SK-N-SH (cell line): ENCODE measurements around the gene SPSB3. TPM values are rescaled to one million over a fixed set of nuclear protein-coding genes. Genes with fewer than 3 reads are reported as not detected.

Source experiments
- CTCF ChIA-PET: fragments of 300-600, 350-600 bp; formaldehyde crosslinking; extraction: SDS; loops from one replicate; lab custom pipeline; 2021; lab: Yijun Ruan, JAX
- POLR2A ChIA-PET: fragments of 350-600 bp; sonication (Branson Sonifier 250); formaldehyde crosslinking; extraction: SDS; loops from one replicate; lab custom pipeline; 2020; ENCODE audit warnings: antibody characterized with exemption, inconsistent platforms; lab: Yijun Ruan, JAX
- DNase-seq: peaks from one replicate; pipeline ENCODE4 v3.0.0; 2012
- H2AFZ ChIP-seq: fragments of 200-600 bp; sonication (generic); 2 replicates; pipeline ENCODE4 v1.8.1; 2016; ENCODE audit warnings: antibody characterized with exemption, mild to moderate bottlenecking, low read depth
- H3F3A ChIP-seq: fragments of 200-600 bp; sonication (generic); replicated peaks from 2 replicates; pipeline ENCODE3; 2016; ENCODE audit warnings: antibody characterized with exemption, mild to moderate bottlenecking; ENCODE audit not compliant: insufficient read depth
- H3K27ac ChIP-seq, 2 experiments: fragments of 200-500 bp in 1 of 2; fragments of 200-600 bp in 1 of 2; sonication (Bioruptor generic) in 1 of 2; sonication (generic), shearing (Covaris generic) in 1 of 2; 2 replicates each; pipeline versions ENCODE4 v1.5.1 to v1.6.1; 2014 to 2016; ENCODE audit warnings: low read depth in 2 of 2, inconsistent platforms in 1 of 2, low read length in 1 of 2, mild to moderate bottlenecking in 1 of 2, mixed read lengths in 1 of 2
- H3K27me3 ChIP-seq: fragments of 200-600 bp; sonication (generic), shearing (Covaris generic); 2 replicates; pipeline ENCODE4 v1.6.1; 2016; ENCODE audit warnings: mixed run types; ENCODE audit not compliant: insufficient read depth
- H3K36me3 ChIP-seq, 2 experiments: fragments of 200-500 bp in 1 of 2; fragments of 200-600 bp in 1 of 2; sonication (Bioruptor generic) in 1 of 2; sonication (generic) in 1 of 2; replicated peaks in 1 of 2; 2 replicates each; pipeline versions ENCODE3 to v1.5.1; 2014 to 2016; ENCODE audit warnings: low read length in 1 of 2, mild to moderate bottlenecking in 1 of 2; ENCODE audit not compliant: insufficient read depth in 2 of 2, control insufficient read depth in 1 of 2
- H3K4me1 ChIP-seq, 2 experiments: fragments of 200-500 bp in 1 of 2; fragments of 200-600 bp in 1 of 2; sonication (Bioruptor generic) in 1 of 2; sonication (generic), shearing (Covaris generic) in 1 of 2; 2 replicates each; pipeline versions ENCODE4 v1.5.1 to v1.6.1; 2014 to 2016; ENCODE audit warnings: low read depth in 1 of 2, low read length in 1 of 2, mixed run types in 1 of 2; ENCODE audit not compliant: insufficient read depth in 2 of 2, control insufficient read depth in 1 of 2
- H3K4me2 ChIP-seq: fragments of 200-600 bp; sonication (generic), shearing (Covaris generic); 2 replicates; pipeline ENCODE4 v1.6.1; 2017; ENCODE audit warnings: mixed run types
- H3K4me3 ChIP-seq, 2 experiments: fragments of 200-500 bp in 1 of 2; fragments of 200-600 bp in 1 of 2; sonication (Bioruptor generic) in 1 of 2; sonication (generic), shearing (Covaris generic) in 1 of 2; 2 replicates each; pipeline versions ENCODE4 v1.5.1 to v1.8.1; 2014 to 2016; ENCODE audit warnings: low read depth in 2 of 2, inconsistent platforms in 1 of 2, low read length in 1 of 2, mild to moderate bottlenecking in 1 of 2, mixed read lengths in 1 of 2, moderate library complexity in 1 of 2
- H3K79me2 ChIP-seq: fragments of 200-600 bp; sonication (generic); 2 replicates; pipeline ENCODE4 v1.8.1; 2017; ENCODE audit warnings: mild to moderate bottlenecking; ENCODE audit not compliant: insufficient read depth
- H3K9ac ChIP-seq: fragments of 200-600 bp; sonication (generic); 2 replicates; pipeline ENCODE4 v1.6.1; 2017; ENCODE audit warnings: mixed run types
- H3K9me2 ChIP-seq: fragments of 200-600 bp; sonication (generic); 2 replicates; pipeline ENCODE4 v1.6.1; 2017; ENCODE audit warnings: mixed run types
- H3K9me3 ChIP-seq: fragments of 200-600 bp; sonication (generic); 2 replicates; pipeline ENCODE4 v1.6.1; 2017; ENCODE audit warnings: mixed run types, mild to moderate bottlenecking, moderate library complexity
- H4K20me1 ChIP-seq: fragments of 200-600 bp; sonication (generic); 2 replicates; pipeline ENCODE4 v1.6.1; 2017; ENCODE audit warnings: mild to moderate bottlenecking, mixed run types; ENCODE audit not compliant: insufficient read depth
- CHD2 ChIP-seq: fragments of 150-350 bp; IDR thresholded peaks from 2 replicates; pipeline ENCODE4 v1.6.1; 2018; ENCODE audit warnings: low read length; ENCODE audit not compliant: partially characterized antibody
- CTCF ChIP-seq: fragments of 200-600 bp; sonication (generic); IDR thresholded peaks from 2 replicates; pipeline ENCODE4 v1.6.1; 2017; ENCODE audit warnings: antibody characterized with exemption, mild to moderate bottlenecking, moderate library complexity
- ELF1 ChIP-seq: IDR thresholded peaks from 2 replicates; pipeline ENCODE4 v1.4.0; 2012
- FOSL2 ChIP-seq: IDR thresholded peaks from 2 replicates; pipeline ENCODE4 v1.4.0; 2012; ENCODE audit warnings: low read depth, mild to moderate bottlenecking, moderate library complexity, borderline replicate concordance
- FOXJ3 ChIP-seq: sonication (generic); formaldehyde crosslinking; IDR thresholded peaks from 2 replicates; pipeline ENCODE4 v1.5.1; 2020; ENCODE audit warnings: mild to moderate bottlenecking, missing genetic modification reagents
- GATA2 ChIP-seq: sonication (generic); formaldehyde crosslinking; IDR thresholded peaks from 2 replicates; pipeline ENCODE4 v1.5.0; 2020; ENCODE audit warnings: mild to moderate bottlenecking, missing genetic modification reagents
- JUND ChIP-seq: IDR thresholded peaks from 2 replicates; pipeline ENCODE4 v1.4.0; 2012
- MXI1 ChIP-seq: IDR thresholded peaks from 2 replicates; pipeline ENCODE4 v1.6.1; 2012; ENCODE audit warnings: mild to moderate bottlenecking, low read depth, low read length, improper control_type of control experiment
- RAD21 ChIP-seq: IDR thresholded peaks from 2 replicates; pipeline ENCODE4 v1.6.1; 2012; ENCODE audit warnings: mild to moderate bottlenecking, low read length
- SIN3A ChIP-seq: IDR thresholded peaks from 2 replicates; pipeline ENCODE4 v1.6.1; 2012; ENCODE audit warnings: low read depth, mild to moderate bottlenecking, low read length, moderate library complexity, borderline replicate concordance
- TCF12 ChIP-seq: IDR thresholded peaks from 2 replicates; pipeline ENCODE4 v1.4.0; 2012
- USF2 ChIP-seq: fragments of 150-350 bp; IDR thresholded peaks from 2 replicates; pipeline ENCODE4 v1.6.1; 2017; ENCODE audit warnings: antibody characterized with exemption, low read length, low read depth, borderline replicate concordance
- ZBTB33 ChIP-seq: IDR thresholded peaks from 2 replicates; pipeline ENCODE4 v1.4.0; 2012; ENCODE audit warnings: low read depth, borderline replicate concordance
- WGBS: methylation state at CpG from one replicate; pipeline ENCODE4 v1.1.6; 2017; ENCODE audit warnings: low lambda C conversion rate; 5-methylcytosine and 5-hydroxymethylcytosine counted together
- polyA plus RNA-seq, 3 experiments: library from polyadenylated mRNA; depleted of rRNA; stranded (reverse); fragments of >200 nt; gene quantifications; 2 replicates each; pipeline ENCODE4 v1.2.3, GENCODE V29; 2012

SPSB3 gene
- polyA plus RNA-seq, 1 of the 3 experiments (the other 2 are of a cell fraction), result 40.6 TPM

DNA sequence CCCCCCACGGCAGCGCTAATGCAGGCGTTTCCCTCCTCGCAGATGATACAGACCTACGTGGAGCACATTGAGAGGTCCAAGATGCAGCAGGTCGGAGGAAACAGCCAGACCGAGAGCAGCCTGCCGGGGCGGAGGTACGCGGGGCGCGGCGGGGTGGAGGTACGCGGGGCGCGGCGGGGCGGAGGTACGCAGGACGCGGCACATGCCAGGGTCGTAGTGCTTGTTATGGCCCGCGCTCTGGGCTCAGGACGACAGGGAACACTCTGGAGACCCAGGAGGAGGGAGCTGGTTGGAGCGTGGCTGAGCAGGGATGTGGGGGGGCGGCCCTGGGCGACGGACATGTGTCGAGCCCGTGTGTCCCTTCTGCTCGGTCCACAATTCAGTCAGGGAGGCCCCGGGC is 52.9 kb downstream of the SPSB3 start:
- Histone ChIP-seq H3K79me2 (peaks cover 20% of the 10 kb centered on the region; the same call in 1 of the 2 replicates), H4K20me1 (no peaks in the 10 kb centered on the region), H3K9me3 (no peaks in the 10 kb centered on the region), H3K9me2 (no peaks in the 10 kb centered on the region), H3K27ac (no peak overlapping the region), H2AFZ (no peak overlapping the region), H3K27me3 (no peaks in the 10 kb centered on the region), H3K4me2 (no peak overlapping the region), H3F3A (no peaks in the 10 kb centered on the region), H3K9ac (no peak overlapping the region), H3K36me3 (peaks cover under 1 to 30% of the 10 kb centered on the region in 2 experiments), H3K4me3 (no peak overlapping the region), H3K4me1 (no peaks in the 10 kb centered on the region)
- 92% methylated on average over 33 of the region's 35 CpGs for WGBS
- DNase-seq, result no peak
- ChIA-PET CTCF (interaction anchor here (1.3 kb wide), 1 partner anchor 24 kb away, joined by 3 read pairs; no protein-coding TSS in a partner anchor), POLR2A (no interaction called here)
- TF ChIP-seq MXI1 (no peak), CTCF (no peak)

GRCh38 chr16:1729026-1729425 is 53.3 kb downstream of the SPSB3 start:
- no peak for TF ChIP-seq USF2
- no peak for TF ChIP-seq FOXJ3 (CRISPR knock-in tag)
- TF ChIP-seq GATA2, result no peak
- TF ChIP-seq ELF1, result no peak
- TF ChIP-seq JUND, result no peak
- TF ChIP-seq SIN3A, result no peak
- no peak for TF ChIP-seq TCF12
- TF ChIP-seq ZBTB33, result no peak
- no peak for TF ChIP-seq FOSL2
- TF ChIP-seq CHD2, result no peak
- TF ChIP-seq RAD21, result no peak
- no peak for TF ChIP-seq CTCF
- TF ChIP-seq, all 33 proteins: peak for 0
- Histone ChIP-seq H3K27ac (no peak overlapping the region), H4K20me1 (peaks cover 2% of the 10 kb centered on the region), H3K4me1 (no peaks in the 10 kb centered on the region; a peak in 1 of 4 replicates), H3F3A (no peaks in the 10 kb centered on the region), H3K79me2 (peaks cover 24% of the 10 kb centered on the region), H3K9me2 (no peaks in the 10 kb centered on the region), H3K9me3 (no peaks in the 10 kb centered on the region), H3K27me3 (no peaks in the 10 kb centered on the region), H3K4me3 (no peak overlapping the region), H3K4me2 (no peak overlapping the region), H3K9ac (no peak overlapping the region), H2AFZ (no peak overlapping the region), H3K36me3 (peaks cover 0 to 26% of the 10 kb centered on the region in 2 experiments)
- POLR2A ChIA-PET, result interaction anchor here (1.1 kb wide), 1 partner anchor 22 kb away, joined by 3 read pairs; the partner anchor contains the start of gene MAPK8IP3
- WGBS, result 99% methylated on average over 18 of the region's 18 CpGs
- CTCF ChIA-PET, result interaction anchor here (1.3 kb wide), 1 partner anchor 24 kb away, joined by 3 read pairs; no protein-coding TSS in a partner anchor
- no peak for DNase-seq
